Neural cell (in vitro differentiated cells): ENCODE results near the gene CEP72. TPM values are rescaled to one million over a fixed set of nuclear protein-coding genes. Genes with fewer than 3 reads are reported as not detected.

ENCODE experiments used
- H2AFZ ChIP-seq: fragments of 200-600, 300-800 bp; sonication (generic), shearing (Covaris generic); 2 replicates; pipeline ENCODE4 v1.6.0; 2014; ENCODE audit warnings: low read depth, mild to moderate bottlenecking, antibody characterized with exemption, low read length, moderate library complexity
- H3F3A ChIP-seq: fragments of 200-600 bp; shearing (Covaris generic); 2 replicates; pipeline ENCODE4 v1.6.1; 2016; ENCODE audit warnings: mild to moderate bottlenecking, moderate library complexity, mixed read lengths, antibody characterized with exemption, low read length; ENCODE audit not compliant: insufficient read depth, poor library complexity, severe bottlenecking
- H3K27ac ChIP-seq: fragments of 200-600, 300-800 bp; sonication (generic), shearing (Covaris generic); 2 replicates; pipeline ENCODE4 v1.5.1; 2014; ENCODE audit warnings: mild to moderate bottlenecking, low read length, moderate library complexity
- H3K27me3 ChIP-seq: fragments of 300-800, 200-600 bp; sonication (generic), shearing (Covaris generic); 2 replicates; pipeline ENCODE4 v1.6.0; 2014; ENCODE audit warnings: mild to moderate bottlenecking, low read depth, low read length, moderate library complexity; ENCODE audit not compliant: insufficient read depth
- H3K36me3 ChIP-seq: fragments of 300-800, 200-600 bp; sonication (generic), shearing (Covaris generic); 2 replicates; pipeline ENCODE4 v1.5.1; 2014; ENCODE audit warnings: mild to moderate bottlenecking, antibody characterized with exemption, low read length, moderate library complexity; ENCODE audit not compliant: insufficient read depth
- H3K4me2 ChIP-seq: fragments of 300-800, 200-600 bp; sonication (generic), shearing (Covaris generic); 2 replicates; pipeline ENCODE4 v1.6.0; 2014; ENCODE audit warnings: mild to moderate bottlenecking, low read length
- H3K4me3 ChIP-seq: fragments of 300-800, 200-600 bp; sonication (generic), shearing (Covaris generic); 2 replicates; pipeline ENCODE4 v1.5.1; 2014; ENCODE audit warnings: mild to moderate bottlenecking, low read length, moderate library complexity
- H3K79me2 ChIP-seq: fragments of 200-600 bp; shearing (Covaris generic); replicated peaks from 2 replicates; pipeline ENCODE4 v1.6.0; 2014; ENCODE audit warnings: mild to moderate bottlenecking, low read length, moderate library complexity; ENCODE audit not compliant: insufficient read depth
- H3K9ac ChIP-seq: fragments of 300-800, 200-600 bp; sonication (generic), shearing (Covaris generic); 2 replicates; pipeline ENCODE4 v1.6.1; 2016; ENCODE audit warnings: mild to moderate bottlenecking, low read length, mixed read lengths
- H3K9me2 ChIP-seq: fragments of 200-600 bp; shearing (Covaris generic); 2 replicates; pipeline ENCODE4 v1.6.1; 2016; ENCODE audit warnings: mild to moderate bottlenecking, low read length, mixed read lengths; ENCODE audit not compliant: insufficient read depth
- H3K9me3 ChIP-seq: fragments of 200-600, 300-800 bp; sonication (generic), shearing (Covaris generic); 2 replicates; pipeline ENCODE4 v1.6.1; 2016; ENCODE audit warnings: mild to moderate bottlenecking, mixed run types, low read length, moderate library complexity, mixed read lengths
- H4K20me1 ChIP-seq: fragments of 200-600 bp; shearing (Covaris generic); 2 replicates; pipeline ENCODE4 v1.6.1; 2016; ENCODE audit warnings: mild to moderate bottlenecking, mixed run types; ENCODE audit not compliant: insufficient read depth
- EP300 ChIP-seq: fragments of 450-650 bp; conservative IDR thresholded peaks from 2 replicates; pipeline ENCODE4 v1.6.1; 2014; ENCODE audit warnings: antibody characterized with exemption, mild to moderate bottlenecking, moderate library complexity; ENCODE audit not compliant: poor library complexity, severe bottlenecking
- EZH2 ChIP-seq: fragments of 200-600, 300-800 bp; shearing (Covaris generic), sonication (generic); IDR thresholded peaks from 2 replicates; pipeline ENCODE4 v1.6.1; 2014; ENCODE audit warnings: antibody characterized with exemption, low read length, borderline replicate concordance, mild to moderate bottlenecking; ENCODE audit not compliant: insufficient read depth, poor library complexity, severe bottlenecking
- MXI1 ChIP-seq: fragments of 450-650 bp; conservative IDR thresholded peaks from 2 replicates; pipeline ENCODE4 v1.6.1; 2014; ENCODE audit warnings: antibody characterized with exemption, mild to moderate bottlenecking; ENCODE audit not compliant: poor library complexity, severe bottlenecking
- POLR2AphosphoS5 ChIP-seq: IDR thresholded peaks from 2 replicates; pipeline ENCODE4 v1.6.1; 2012
- RAD21 ChIP-seq: fragments of 450-650 bp; conservative IDR thresholded peaks from 2 replicates; pipeline ENCODE4 v1.6.1; 2014; ENCODE audit warnings: antibody characterized with exemption, mild to moderate bottlenecking, moderate library complexity
- SMC3 ChIP-seq: fragments of 450-650 bp; conservative IDR thresholded peaks from 2 replicates; pipeline ENCODE4 v1.6.1; 2014; ENCODE audit warnings: antibody characterized with exemption, mild to moderate bottlenecking, moderate library complexity; ENCODE audit not compliant: poor library complexity
- TAF1 ChIP-seq: IDR thresholded peaks from 2 replicates; pipeline ENCODE4 v1.6.1; 2012; ENCODE audit warnings: low read depth
- polyA plus RNA-seq: library from polyadenylated mRNA; depleted of rRNA; stranded (reverse); fragments of >200 nt; gene quantifications from 2 replicates; pipeline ENCODE4 v1.2.3, GENCODE V29; 2014
- TF ChIP-seq, protein P1 (sequence below): fragments of 450-650 bp; IDR thresholded peaks from 2 replicates; pipeline ENCODE4 v1.5.1; 2014; ENCODE audit warnings: antibody characterized with exemption, mild to moderate bottlenecking, moderate library complexity; ENCODE audit not compliant: poor library complexity, severe bottlenecking
- TF ChIP-seq, protein P2 (sequence below): IDR thresholded peaks from 2 replicates; pipeline ENCODE4 v1.6.1; 2012; ENCODE audit warnings: borderline replicate concordance

CEP72 gene
- polyA plus RNA-seq, 1 donor from 2014 or later = 5.9 TPM

DNA sequence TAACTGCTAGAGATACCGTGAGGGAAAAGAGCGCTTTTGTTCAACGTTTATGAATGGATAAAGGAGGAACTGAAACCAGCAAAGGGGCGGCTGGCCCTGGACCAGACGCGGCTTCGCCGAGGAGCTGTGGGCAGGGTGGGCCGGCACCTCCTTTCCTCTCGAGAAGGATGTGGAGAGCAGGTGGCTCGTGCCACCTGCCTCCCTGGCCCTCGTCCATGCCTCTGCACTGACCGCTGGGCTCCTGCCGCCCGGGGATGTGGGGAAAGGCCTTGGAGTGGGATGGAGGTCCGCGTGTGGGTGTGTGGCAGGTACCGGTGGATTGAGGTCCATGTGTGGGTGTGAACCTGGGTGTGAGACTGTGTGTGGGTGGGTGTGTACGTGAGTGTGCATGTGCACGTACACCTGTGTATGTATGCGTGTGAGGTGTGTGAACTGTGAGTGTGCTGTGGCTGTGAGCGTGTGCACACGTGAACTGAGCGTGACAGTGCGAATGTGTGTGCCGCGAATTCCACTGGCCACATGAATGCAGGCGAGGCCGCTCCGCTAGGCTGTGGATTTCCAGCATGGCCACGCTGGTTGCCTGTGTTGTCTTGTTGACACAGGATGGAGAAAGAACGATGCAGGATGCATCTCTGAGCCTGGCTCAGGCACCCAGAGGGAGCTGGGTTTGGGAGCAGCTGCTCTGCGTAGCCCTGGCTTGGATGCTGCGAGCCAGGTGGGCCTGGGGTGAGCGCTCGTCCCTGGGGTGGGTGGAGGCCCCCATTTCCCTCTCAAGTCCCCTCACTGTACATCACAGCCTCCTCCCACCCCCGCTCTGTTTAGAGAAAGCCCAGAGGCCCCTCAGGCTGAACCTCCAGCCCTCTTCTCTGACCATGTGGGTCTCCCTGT is 4.4 kb upstream of the CEP72 start (continued):
- TF ChIP-seq, protein P1, sequence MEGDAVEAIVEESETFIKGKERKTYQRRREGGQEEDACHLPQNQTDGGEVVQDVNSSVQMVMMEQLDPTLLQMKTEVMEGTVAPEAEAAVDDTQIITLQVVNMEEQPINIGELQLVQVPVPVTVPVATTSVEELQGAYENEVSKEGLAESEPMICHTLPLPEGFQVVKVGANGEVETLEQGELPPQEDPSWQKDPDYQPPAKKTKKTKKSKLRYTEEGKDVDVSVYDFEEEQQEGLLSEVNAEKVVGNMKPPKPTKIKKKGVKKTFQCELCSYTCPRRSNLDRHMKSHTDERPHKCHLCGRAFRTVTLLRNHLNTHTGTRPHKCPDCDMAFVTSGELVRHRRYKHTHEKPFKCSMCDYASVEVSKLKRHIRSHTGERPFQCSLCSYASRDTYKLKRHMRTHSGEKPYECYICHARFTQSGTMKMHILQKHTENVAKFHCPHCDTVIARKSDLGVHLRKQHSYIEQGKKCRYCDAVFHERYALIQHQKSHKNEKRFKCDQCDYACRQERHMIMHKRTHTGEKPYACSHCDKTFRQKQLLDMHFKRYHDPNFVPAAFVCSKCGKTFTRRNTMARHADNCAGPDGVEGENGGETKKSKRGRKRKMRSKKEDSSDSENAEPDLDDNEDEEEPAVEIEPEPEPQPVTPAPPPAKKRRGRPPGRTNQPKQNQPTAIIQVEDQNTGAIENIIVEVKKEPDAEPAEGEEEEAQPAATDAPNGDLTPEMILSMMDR = no peak
- TF ChIP-seq SMC3 = no peak

DNA sequence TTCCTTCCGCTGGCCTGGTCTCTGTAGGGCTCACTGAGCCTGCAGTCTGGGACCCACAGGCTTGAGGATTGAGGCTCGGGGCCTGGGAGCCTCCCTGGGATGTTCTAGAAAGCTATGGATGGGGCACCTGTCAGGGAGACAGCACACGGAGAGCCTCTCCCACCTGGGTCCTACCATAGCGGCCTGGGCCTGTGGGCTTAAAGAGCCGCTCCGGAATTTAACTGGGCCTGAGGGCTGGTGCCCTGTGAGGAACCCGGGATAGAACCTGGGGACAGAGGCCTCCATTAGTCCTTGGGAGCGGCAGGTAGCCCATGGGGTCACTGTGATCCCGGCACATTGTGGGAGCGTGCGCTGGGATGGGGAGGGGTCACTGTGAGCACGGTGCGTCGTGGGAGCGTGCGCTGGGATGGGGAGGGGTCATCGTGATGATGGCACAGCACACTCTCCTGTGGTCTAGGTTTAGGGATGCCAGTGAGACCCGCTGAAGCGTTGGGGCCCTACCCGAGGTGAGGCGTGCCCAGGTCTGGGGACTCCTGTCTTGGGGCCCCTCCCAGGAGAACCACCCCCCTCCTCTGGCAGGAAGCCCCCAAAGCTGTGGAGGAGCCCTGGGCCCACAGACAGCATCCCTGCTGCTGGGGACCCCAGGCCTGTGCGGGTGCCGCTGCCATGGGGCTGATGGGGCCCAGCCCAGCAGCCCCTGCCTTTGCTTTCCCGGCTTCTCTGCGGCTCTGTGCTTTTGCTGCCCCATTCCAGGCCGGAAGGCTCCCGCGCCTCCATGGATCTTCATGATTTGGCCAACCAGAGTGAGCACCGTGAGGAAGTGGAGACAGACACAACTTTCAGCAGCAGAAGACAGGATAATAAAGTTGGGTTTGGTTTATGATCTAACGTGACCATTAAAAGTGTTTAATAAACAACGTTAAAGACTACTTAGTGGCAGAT is 3.4 kb upstream of the CEP72 start:
- Histone ChIP-seq H2AFZ (no peak overlapping the region), H3K36me3 (no peaks in the 10 kb centered on the region), H3K9me3 (no peaks in the 10 kb centered on the region), H3F3A (no peaks in the 10 kb centered on the region), H3K4me2 (no peak overlapping the region), H4K20me1 (no peaks in the 10 kb centered on the region), H3K4me3 (no peak overlapping the region), H3K27me3 (no peaks in the 10 kb centered on the region), H3K27ac (no peak overlapping the region), H3K79me2 (peaks cover 9% of the 10 kb centered on the region), H3K9me2 (no peaks in the 10 kb centered on the region), H3K9ac (no peak overlapping the region)
- TF ChIP-seq, protein P2, sequence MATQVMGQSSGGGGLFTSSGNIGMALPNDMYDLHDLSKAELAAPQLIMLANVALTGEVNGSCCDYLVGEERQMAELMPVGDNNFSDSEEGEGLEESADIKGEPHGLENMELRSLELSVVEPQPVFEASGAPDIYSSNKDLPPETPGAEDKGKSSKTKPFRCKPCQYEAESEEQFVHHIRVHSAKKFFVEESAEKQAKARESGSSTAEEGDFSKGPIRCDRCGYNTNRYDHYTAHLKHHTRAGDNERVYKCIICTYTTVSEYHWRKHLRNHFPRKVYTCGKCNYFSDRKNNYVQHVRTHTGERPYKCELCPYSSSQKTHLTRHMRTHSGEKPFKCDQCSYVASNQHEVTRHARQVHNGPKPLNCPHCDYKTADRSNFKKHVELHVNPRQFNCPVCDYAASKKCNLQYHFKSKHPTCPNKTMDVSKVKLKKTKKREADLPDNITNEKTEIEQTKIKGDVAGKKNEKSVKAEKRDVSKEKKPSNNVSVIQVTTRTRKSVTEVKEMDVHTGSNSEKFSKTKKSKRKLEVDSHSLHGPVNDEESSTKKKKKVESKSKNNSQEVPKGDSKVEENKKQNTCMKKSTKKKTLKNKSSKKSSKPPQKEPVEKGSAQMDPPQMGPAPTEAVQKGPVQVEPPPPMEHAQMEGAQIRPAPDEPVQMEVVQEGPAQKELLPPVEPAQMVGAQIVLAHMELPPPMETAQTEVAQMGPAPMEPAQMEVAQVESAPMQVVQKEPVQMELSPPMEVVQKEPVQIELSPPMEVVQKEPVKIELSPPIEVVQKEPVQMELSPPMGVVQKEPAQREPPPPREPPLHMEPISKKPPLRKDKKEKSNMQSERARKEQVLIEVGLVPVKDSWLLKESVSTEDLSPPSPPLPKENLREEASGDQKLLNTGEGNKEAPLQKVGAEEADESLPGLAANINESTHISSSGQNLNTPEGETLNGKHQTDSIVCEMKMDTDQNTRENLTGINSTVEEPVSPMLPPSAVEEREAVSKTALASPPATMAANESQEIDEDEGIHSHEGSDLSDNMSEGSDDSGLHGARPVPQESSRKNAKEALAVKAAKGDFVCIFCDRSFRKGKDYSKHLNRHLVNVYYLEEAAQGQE = no peak
- TF ChIP-seq RAD21 (no peak), SMC3 (no peak), POLR2AphosphoS5 (no peak), TAF1 (no peak), MXI1 (no peak), EZH2 (no peak), EP300 (no peak)
- TF ChIP-seq, protein P1 = no peak
